GM12878 (cell line): ENCODE measurements around the gene NACC1. TPM values are rescaled to one million over a fixed set of nuclear protein-coding genes. Genes with fewer than 3 reads are reported as not detected.

Source experiments
- ATAC-seq: fragments of 200-7000 bp; cut with Tn5 transposase; 3 replicates; pipeline ENCODE4 v1.9.1; 2020; ENCODE audit warnings: mild to moderate bottlenecking, moderate library complexity
- BruUV-seq: library from RNA; stranded (reverse); fragments of 400-500 nt; replicated peaks from 2 replicates; lab custom pipeline; 2021; lab: Mats Ljungman, UMichigan
- CTCF ChIA-PET: fragments of 300-600 bp; sonication (Branson Sonifier 250); formaldehyde crosslinking; extraction: SDS; loops from one replicate; lab custom pipeline; 2021; ENCODE audit warnings: inconsistent platforms; lab: Yijun Ruan, JAX
- POLR2A ChIA-PET: fragments of 350-600 bp; formaldehyde crosslinking; extraction: SDS; loops from one replicate; lab custom pipeline; 2021; ENCODE audit warnings: inconsistent platforms; lab: Charles Lee
- RAD21 ChIA-PET: fragments of 300-600 bp; sonication (Branson Sonifier 250); formaldehyde crosslinking; loops from one replicate; lab custom pipeline; 2023; ENCODE audit warnings: antibody characterized with exemption; ENCODE audit not compliant: unreplicated experiment; lab: Charles Lee
- SMC1A ChIA-PET: fragments of 300-600 bp; sonication (Branson Sonifier 250); formaldehyde crosslinking; loops from one replicate; lab custom pipeline; 2023; ENCODE audit not compliant: unreplicated experiment, uncharacterized antibody; lab: Charles Lee
- DNase-seq: peaks from one replicate; pipeline ENCODE4 v3.0.0-alpha.2; 2011; ENCODE audit warnings: low read depth, low spot score
- FAIRE-seq: peaks from 3 replicates; lab custom pipeline; 2011; peaks lifted over from hg19 to GRCh38; lab: Jason Lieb, UNC
- H2AFZ ChIP-seq: 2 replicates; pipeline ENCODE4 v1.6.0; 2011; ENCODE audit warnings: low read depth, low read length, control low read depth; ENCODE audit not compliant: control insufficient read depth
- H3K27ac ChIP-seq: 2 replicates; pipeline ENCODE4 v1.5.1; 2011; ENCODE audit warnings: control low read depth; ENCODE audit not compliant: control insufficient read depth, insufficient read depth
- H3K27me3 ChIP-seq, 2 experiments: replicated peaks in 1 of 2; 2 replicates each; pipeline versions ENCODE4 v1.6.0 to v1.6.1; 2011; ENCODE audit warnings: low read length in 1 of 2; ENCODE audit not compliant: control insufficient read depth in 2 of 2, insufficient read depth in 2 of 2
- H3K36me3 ChIP-seq, 2 experiments: 2 replicates each; pipeline ENCODE4 v1.5.1; 2011; ENCODE audit warnings: low read length in 1 of 2; ENCODE audit not compliant: control insufficient read depth in 2 of 2, insufficient read depth in 2 of 2
- H3K4me1 ChIP-seq: 2 replicates; pipeline ENCODE4 v1.6.1; 2011; ENCODE audit warnings: mild to moderate bottlenecking, low read length, moderate library complexity, mixed read lengths; ENCODE audit not compliant: control insufficient read depth, insufficient read depth
- H3K4me2 ChIP-seq: 2 replicates; pipeline ENCODE4 v1.6.0; 2011; ENCODE audit warnings: control low read depth; ENCODE audit not compliant: control insufficient read depth, insufficient read depth
- H3K4me3 ChIP-seq: fragments of 200-600 bp; sonication (generic); 2 replicates; pipeline ENCODE4 v1.5.1; 2016
- H3K79me2 ChIP-seq: 2 replicates; pipeline ENCODE4 v1.6.0; 2011; ENCODE audit warnings: low read length; ENCODE audit not compliant: control insufficient read depth, insufficient read depth
- H3K9ac ChIP-seq: 2 replicates; pipeline ENCODE4 v1.8.0; 2011; ENCODE audit warnings: low read length, control low read depth, mixed read lengths; ENCODE audit not compliant: control insufficient read depth, insufficient read depth
- H3K9me3 ChIP-seq: replicated peaks from 3 replicates; pipeline ENCODE4 v1.5.1; 2011; ENCODE audit warnings: mild to moderate bottlenecking, low read length; ENCODE audit not compliant: control insufficient read depth, insufficient read depth
- H4K20me1 ChIP-seq: 2 replicates; pipeline ENCODE4 v1.6.0; 2011; ENCODE audit not compliant: control insufficient read depth, insufficient read depth
- BACH1 ChIP-seq: fragments of 450-650 bp; IDR thresholded peaks from 2 replicates; pipeline ENCODE4 v1.6.1; 2017; ENCODE audit warnings: mild to moderate bottlenecking, borderline replicate concordance
- BCL11A ChIP-seq: IDR thresholded peaks from 2 replicates; pipeline ENCODE4 v1.6.1; 2011; ENCODE audit warnings: low read depth, low read length
- CBX5 ChIP-seq: sonication (generic); IDR thresholded peaks from 2 replicates; pipeline ENCODE4 v1.6.1; 2016; ENCODE audit warnings: low read depth, moderate library complexity, mild to moderate bottlenecking, inconsistent platforms
- CREM ChIP-seq: IDR thresholded peaks from 2 replicates; pipeline ENCODE4 v1.6.1; 2014; ENCODE audit warnings: antibody characterized with exemption, low read depth
- DPF2 ChIP-seq: fragments of 450-650 bp; IDR thresholded peaks from 2 replicates; pipeline ENCODE4 v1.6.1; 2017; ENCODE audit warnings: mild to moderate bottlenecking
- IKZF2 ChIP-seq, 2 experiments: fragments of 450-650 bp; IDR thresholded peaks; 2 replicates each; pipeline ENCODE4 v1.6.1; 2017; ENCODE audit warnings: mild to moderate bottlenecking in 2 of 2, moderate library complexity in 2 of 2
- KAT2A ChIP-seq: conservative IDR thresholded peaks from 2 replicates; pipeline ENCODE4 v1.6.1; 2011; ENCODE audit warnings: low read depth, low read length; ENCODE audit not compliant: control insufficient read depth
- LARP7 ChIP-seq: fragments of 450-650 bp; IDR thresholded peaks from 2 replicates; pipeline ENCODE4 v1.6.1; 2017; ENCODE audit warnings: mild to moderate bottlenecking
- PAX5 ChIP-seq: IDR thresholded peaks from 2 replicates; pipeline ENCODE4 v1.6.1; 2011; ENCODE audit warnings: low read depth, low read length, borderline replicate concordance
- SPI1 ChIP-seq: IDR thresholded peaks from 2 replicates; pipeline ENCODE4 v1.6.1; 2011; ENCODE audit warnings: low read depth, mild to moderate bottlenecking, low read length, moderate library complexity, borderline replicate concordance; ENCODE audit not compliant: insufficient read depth
- ZZZ3 ChIP-seq: IDR thresholded peaks from 2 replicates; pipeline ENCODE4 v1.6.1; 2011; ENCODE audit warnings: low read depth; ENCODE audit not compliant: control insufficient read depth, insufficient read length
- WGBS: methylation state at CpG from one replicate; pipeline ENCODE4 v1.1.6; 2016; ENCODE audit warnings: low lambda C conversion rate; ENCODE audit not compliant: insufficient replicate concordance, insufficient coverage; ENCODE audit errors: missing lambda C conversion rate; 5-methylcytosine and 5-hydroxymethylcytosine counted together
- in situ Hi-C: fragments of 300-500 bp; cut with MboI; formaldehyde crosslinking; loops from 9 replicates; pipeline ENCODE4 v1.14.3; 2018; ENCODE audit warnings: mixed read lengths
- intact Hi-C: fragments of 100-400 bp; cut with micrococcal nuclease; formaldehyde crosslinking; loops from one replicate; pipeline ENCODE4 v1.14.2; 2022; ENCODE audit not compliant: unreplicated experiment
- polyA plus RNA-seq, 11 experiments: library from polyadenylated mRNA; depleted of rRNA in 4 of 11; unstranded in 6 of 11; stranded (reverse) in 5 of 11; fragments of >200 nt; fragmentation: Nextera tagmentation in 4 of 11; fragmentation: Illumina TruSeq in 1 of 11; extraction: Ambion mirVana in 4 of 11; extraction: Trizol in 1 of 11; gene quantifications; 1 replicate in 1 of 11; 2 replicates in 10 of 11; pipeline versions ENCODE4 v1.2.1 to v1.2.3, GENCODE V29; 2011 to 2016; ENCODE audit warnings: inconsistent platforms in 2 of 11, missing spikeins in 2 of 11, low read depth in 1 of 11
- total RNA-seq, 4 experiments: library from RNA; depleted of rRNA in 3 of 4; stranded (reverse); fragments of >200 nt in 3 of 4; fragmentation: Illumina TruSeq in 1 of 4; extraction: Trizol in 1 of 4; gene quantifications; 2 replicates each; pipeline versions ENCODE4 v1.2.1 to v1.2.3, GENCODE V29; 2013 to 2021
- TF ChIP-seq, protein P1 (sequence below): fragments of 450-650 bp; IDR thresholded peaks from 2 replicates; pipeline ENCODE4 v1.6.1; 2017; ENCODE audit warnings: mild to moderate bottlenecking

Gene NACC1
- total and polyA plus RNA-seq, 10 of the 15 experiments (the other 5 are each of a cell fraction or from before 2014, with no cell fraction given), result 0.18 to 120 (median 19.2) TPM

DNA sequence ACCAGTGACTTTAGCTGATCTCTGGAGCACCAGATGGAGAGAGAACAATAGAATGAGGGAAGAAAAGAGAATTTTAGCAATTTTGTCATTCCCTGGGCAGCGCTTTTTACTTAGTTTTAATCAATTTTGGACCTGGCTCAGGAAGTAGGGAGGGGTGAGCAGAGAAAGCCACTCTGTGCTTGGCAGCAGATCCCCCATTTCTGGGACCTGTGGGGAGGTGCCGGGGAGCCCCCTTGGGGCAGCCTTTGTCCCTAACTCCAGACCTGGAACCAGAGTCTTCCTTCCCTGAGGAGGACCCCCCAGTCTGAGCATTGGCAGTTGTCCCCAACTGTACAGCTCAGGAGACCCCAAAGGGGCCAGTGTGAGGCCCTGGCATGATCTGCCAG lies 25.9 kb upstream of the NACC1 start:
- Histone ChIP-seq H3K9me3 (no peaks in the 10 kb centered on the region), H3K4me1 (peaks cover 17% of the 10 kb centered on the region), H3K27me3 (peaks cover 0 to 5% of the 10 kb centered on the region in 2 experiments; a peak in 2 of 4 replicates), H4K20me1 (no peaks in the 10 kb centered on the region), H3K4me2 (no peak overlapping the region), H3K79me2 (no peaks in the 10 kb centered on the region), H3K27ac (no peak overlapping the region), H3K36me3 (no peaks in the 10 kb centered on the region), H3K9ac (no peak overlapping the region), H2AFZ (no peak overlapping the region), H3K4me3 (no peak overlapping the region)
- SMC1A ChIA-PET, result interaction anchor here (2.0 kb wide), 1 partner anchor 115 kb away, joined by 7 read pairs; no protein-coding TSS in a partner anchor
- BruUV-seq, result no TSS peak
- POLR2A ChIA-PET, result no interaction called here
- DNase-seq (no peak), FAIRE-seq (no peak), ATAC-seq (no peak)
- intact Hi-C loops (loop anchor here (2.0 to 10.0 kb wide), 2 partner anchors 57 to 113 kb away; no protein-coding TSS in a partner anchor), in situ Hi-C loops (loop anchor here (5.0 to 10.0 kb wide), 2 partner anchors 115 to 207 kb away; partner anchors contain the start of genes DNASE2 and KLF1)
- RAD21 ChIA-PET, result interaction anchor here (1.1 to 5.3 kb wide), 2 partner anchors 32 to 115 kb away, joined by 4 to 41 read pairs; no protein-coding TSS in a partner anchor
- CTCF ChIA-PET, result interaction anchor here (0.6 to 8.0 kb wide), 3 partner anchors 13 to 116 kb away, joined by 3 to 145 read pairs (median 39); no protein-coding TSS in a partner anchor
- TF ChIP-seq LARP7 (no peak), BCL11A (no peak), CREM (no peak), ZZZ3 (no peak), DPF2 (no peak), KAT2A (no peak), SPI1 (no peak), PAX5 (no peak), BACH1 (no peak), IKZF2 (IDR thresholded peaks at IDR 0.05) (no peak), CBX5 (no peak)
- TF ChIP-seq, protein P1, sequence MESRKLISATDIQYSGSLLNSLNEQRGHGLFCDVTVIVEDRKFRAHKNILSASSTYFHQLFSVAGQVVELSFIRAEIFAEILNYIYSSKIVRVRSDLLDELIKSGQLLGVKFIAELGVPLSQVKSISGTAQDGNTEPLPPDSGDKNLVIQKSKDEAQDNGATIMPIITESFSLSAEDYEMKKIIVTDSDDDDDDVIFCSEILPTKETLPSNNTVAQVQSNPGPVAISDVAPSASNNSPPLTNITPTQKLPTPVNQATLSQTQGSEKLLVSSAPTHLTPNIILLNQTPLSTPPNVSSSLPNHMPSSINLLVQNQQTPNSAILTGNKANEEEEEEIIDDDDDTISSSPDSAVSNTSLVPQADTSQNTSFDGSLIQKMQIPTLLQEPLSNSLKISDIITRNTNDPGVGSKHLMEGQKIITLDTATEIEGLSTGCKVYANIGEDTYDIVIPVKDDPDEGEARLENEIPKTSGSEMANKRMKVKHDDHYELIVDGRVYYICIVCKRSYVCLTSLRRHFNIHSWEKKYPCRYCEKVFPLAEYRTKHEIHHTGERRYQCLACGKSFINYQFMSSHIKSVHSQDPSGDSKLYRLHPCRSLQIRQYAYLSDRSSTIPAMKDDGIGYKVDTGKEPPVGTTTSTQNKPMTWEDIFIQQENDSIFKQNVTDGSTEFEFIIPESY, result no peak
- WGBS, result 0% methylated on average over 2 of the region's 2 CpGs
